ENCODE data around the gene MPRIP.

Gene MPRIP

DNA sequence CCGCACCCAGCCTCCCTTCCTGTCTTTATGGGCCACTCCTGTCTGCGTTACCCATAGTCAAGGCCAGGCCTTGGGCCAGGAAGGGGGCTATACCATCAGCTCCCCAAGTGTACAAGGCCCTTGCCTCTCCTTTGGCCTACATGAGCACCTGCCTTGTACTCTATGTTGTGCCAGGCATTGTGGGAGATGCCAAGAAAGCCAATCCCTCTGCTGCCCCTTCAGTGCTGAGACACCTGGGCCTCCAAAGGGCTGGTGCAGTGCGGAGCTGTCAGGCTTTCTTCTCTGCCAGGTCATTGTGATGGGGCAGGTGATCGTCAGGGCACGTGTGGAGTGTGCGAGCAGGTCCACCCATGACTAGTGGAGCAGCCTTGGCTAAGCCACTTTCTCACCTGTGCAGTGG is 59.9 kb downstream of the MPRIP start:
- CTCF ChIA-PET, result no interaction called here
- POLR2A ChIA-PET, result no interaction called here
- no peak for TF ChIP-seq TCF7L2 (IDR thresholded peaks at IDR 0.05; ENCODE audit: borderline replicate concordance, low read depth, low read length)
- no peak for TF ChIP-seq ZNF280D (tag by site-specific recombination; IDR thresholded peaks at IDR 0.05)
- TF ChIP-seq, protein P1, sequence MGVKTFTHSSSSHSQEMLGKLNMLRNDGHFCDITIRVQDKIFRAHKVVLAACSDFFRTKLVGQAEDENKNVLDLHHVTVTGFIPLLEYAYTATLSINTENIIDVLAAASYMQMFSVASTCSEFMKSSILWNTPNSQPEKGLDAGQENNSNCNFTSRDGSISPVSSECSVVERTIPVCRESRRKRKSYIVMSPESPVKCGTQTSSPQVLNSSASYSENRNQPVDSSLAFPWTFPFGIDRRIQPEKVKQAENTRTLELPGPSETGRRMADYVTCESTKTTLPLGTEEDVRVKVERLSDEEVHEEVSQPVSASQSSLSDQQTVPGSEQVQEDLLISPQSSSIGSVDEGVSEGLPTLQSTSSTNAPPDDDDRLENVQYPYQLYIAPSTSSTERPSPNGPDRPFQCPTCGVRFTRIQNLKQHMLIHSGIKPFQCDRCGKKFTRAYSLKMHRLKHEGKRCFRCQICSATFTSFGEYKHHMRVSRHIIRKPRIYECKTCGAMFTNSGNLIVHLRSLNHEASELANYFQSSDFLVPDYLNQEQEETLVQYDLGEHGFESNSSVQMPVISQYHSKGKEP (tag by site-specific recombination; IDR thresholded peaks at IDR 0.05), result no peak
- TF ChIP-seq ZNF530 (tag by site-specific recombination; IDR thresholded peaks at IDR 0.05; ENCODE audit: low read depth), result no peak
- TF ChIP-seq, protein P2, sequence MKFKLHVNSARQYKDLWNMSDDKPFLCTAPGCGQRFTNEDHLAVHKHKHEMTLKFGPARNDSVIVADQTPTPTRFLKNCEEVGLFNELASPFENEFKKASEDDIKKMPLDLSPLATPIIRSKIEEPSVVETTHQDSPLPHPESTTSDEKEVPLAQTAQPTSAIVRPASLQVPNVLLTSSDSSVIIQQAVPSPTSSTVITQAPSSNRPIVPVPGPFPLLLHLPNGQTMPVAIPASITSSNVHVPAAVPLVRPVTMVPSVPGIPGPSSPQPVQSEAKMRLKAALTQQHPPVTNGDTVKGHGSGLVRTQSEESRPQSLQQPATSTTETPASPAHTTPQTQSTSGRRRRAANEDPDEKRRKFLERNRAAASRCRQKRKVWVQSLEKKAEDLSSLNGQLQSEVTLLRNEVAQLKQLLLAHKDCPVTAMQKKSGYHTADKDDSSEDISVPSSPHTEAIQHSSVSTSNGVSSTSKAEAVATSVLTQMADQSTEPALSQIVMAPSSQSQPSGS (tag by site-specific recombination; IDR thresholded peaks at IDR 0.05; ENCODE audit: low read depth), result no peak
- TF ChIP-seq KLF17 (tag by site-specific recombination; IDR thresholded peaks at IDR 0.05), result no peak
- no peak for TF ChIP-seq ZNF140 (tag by site-specific recombination; IDR thresholded peaks at IDR 0.05)
- TF ChIP-seq ZBTB17 (tag by site-specific recombination; IDR thresholded peaks at IDR 0.05), result no peak
- TF ChIP-seq PRDM1 (tag by site-specific recombination; IDR thresholded peaks at IDR 0.05), result no peak
- TF ChIP-seq ZNF521 (tag by site-specific recombination; IDR thresholded peaks at IDR 0.05), result no peak
- TF ChIP-seq ZNF37A (tag by site-specific recombination; IDR thresholded peaks at IDR 0.05), result no peak
- no peak for TF ChIP-seq ZNF214 (tag by site-specific recombination; IDR thresholded peaks at IDR 0.05; ENCODE audit: borderline replicate concordance)
- no peak for TF ChIP-seq ZNF26 (tag by site-specific recombination; IDR thresholded peaks at IDR 0.05)
- TF ChIP-seq ZNF433 (tag by site-specific recombination; IDR thresholded peaks at IDR 0.05; ENCODE audit: low read depth), result no peak
- no peak for TF ChIP-seq SP7 (tag by site-specific recombination; IDR thresholded peaks at IDR 0.05)
- no peak for TF ChIP-seq ZNF518A (tag by site-specific recombination; conservative IDR thresholded peaks at IDR 0.05; ENCODE audit: low read depth)
- TF ChIP-seq ZNF670 (tag by site-specific recombination; IDR thresholded peaks at IDR 0.05; ENCODE audit: low read depth), result no peak
- Histone ChIP-seq H3K27ac (ENCODE audit: extremely low read depth, low read depth, low read length) (no peak overlapping the region), H3K4me1 (ENCODE audit: control insufficient read depth, insufficient read depth, low read length) (no peaks in the 10 kb centered on the region), H3K36me3 (ENCODE audit: control insufficient read depth in 2 of 2, insufficient read depth in 1 of 2, low read length in 2 of 2) (peaks cover 0 to 54% of the 10 kb centered on the region in 2 experiments; a peak in 2 of 3 replicates), H3K4me3 (ENCODE audit: low read depth, low read length) (no peak overlapping the region), H3K9me3 (ENCODE audit: control insufficient read depth, insufficient read depth, low read depth, low read length) (no peaks in the 10 kb centered on the region)
